ENCODE results near the gene STRN.
"Not testable (repeated sequence)": the region's sequence is repeated elsewhere in the genome, so short reads cannot be mapped to it uniquely, and the experiment has no call there.

STRN gene

GRCh38 chr2:36906277-36906676 lies 60.1 kb downstream of the STRN start:
- DNase-seq (ENCODE audit: low read depth): no peak

DNA sequence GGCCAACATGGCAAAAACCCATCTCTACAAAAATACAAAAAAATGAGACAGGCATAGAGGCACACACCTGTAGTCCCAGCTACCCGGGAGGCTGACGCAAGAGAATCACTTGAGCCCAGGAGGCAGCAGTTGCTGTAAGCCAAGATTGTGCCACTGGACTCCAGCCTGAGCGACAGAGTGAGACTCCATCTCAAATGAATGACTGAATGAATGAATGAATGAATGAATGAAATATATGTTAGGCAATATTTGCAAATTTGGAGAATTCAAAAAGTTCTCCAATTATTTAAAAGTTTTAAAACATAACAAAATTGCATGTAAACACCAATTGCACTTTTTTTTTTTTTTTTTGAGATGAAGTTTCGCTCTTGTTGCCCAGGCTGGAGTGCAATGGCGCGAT lies 61.7 kb downstream of the STRN start:
- no peak for DNase-seq (ENCODE audit: low read depth)
- TF ChIP-seq CTCF (conservative IDR thresholded peaks at IDR 0.05; ENCODE audit: control insufficient read depth, insufficient read depth, low read depth, low read length): no peak
- no peak overlapping the region for H3K4me3 ChIP-seq (ENCODE audit: control insufficient read depth, low read depth, low read length)

More at GRCh38 chr2:36906277-36906676, 60.1 kb downstream of the STRN start:
- no peak for TF ChIP-seq CTCF (conservative IDR thresholded peaks at IDR 0.05; ENCODE audit: control insufficient read depth, insufficient read depth, low read depth, low read length)
- H3K4me3 ChIP-seq (ENCODE audit: control insufficient read depth, low read depth, low read length): no peak overlapping the region

- no peak for TF ChIP-seq CTCF (conservative IDR thresholded peaks at IDR 0.05; ENCODE audit: control insufficient read depth, insufficient read depth, low read depth, low read length)
- no peak for DNase-seq (ENCODE audit: low read depth)
- no peak overlapping the region for H3K4me3 ChIP-seq (ENCODE audit: control insufficient read depth, low read depth, low read length)
Observed at GRCh38 chr2:36902385-36903120, 63.8 kb downstream of the STRN start.

- no peak for DNase-seq (ENCODE audit: low read depth)
- TF ChIP-seq CTCF (conservative IDR thresholded peaks at IDR 0.05; ENCODE audit: control insufficient read depth, insufficient read depth, low read depth, low read length): no peak
- no peak overlapping the region for H3K4me3 ChIP-seq (ENCODE audit: control insufficient read depth, low read depth, low read length)
Observed at GRCh38 chr2:36892805-36893204, 73.5 kb downstream of the STRN start.

DNA sequence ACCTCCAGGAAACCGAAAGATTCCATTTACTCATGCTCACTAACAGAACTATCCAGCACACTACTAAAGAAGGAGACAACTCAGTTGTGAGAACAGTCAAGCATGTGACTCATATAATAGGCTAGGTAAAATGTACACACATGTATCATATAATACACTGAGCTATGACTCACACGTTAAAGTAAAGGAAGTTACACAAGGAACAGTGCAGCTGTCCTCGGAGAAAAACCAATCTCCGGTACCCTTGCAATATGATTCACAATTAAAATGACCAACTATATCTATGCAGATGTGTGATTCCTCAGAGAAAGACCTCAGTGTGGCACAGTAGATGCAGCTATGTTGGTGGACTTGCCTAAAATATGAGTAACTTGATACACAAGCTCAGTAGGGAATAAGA lies 76.5 kb downstream of the STRN start:
- H3K4me3 ChIP-seq (ENCODE audit: control insufficient read depth, low read depth, low read length): peak overlapping the region; percentile 19
- no peak for TF ChIP-seq CTCF (conservative IDR thresholded peaks at IDR 0.05; ENCODE audit: control insufficient read depth, insufficient read depth, low read depth, low read length)
- DNase-seq (ENCODE audit: low read depth): peak; percentile 98

GRCh38 chr2:36887095-36887494 lies 79.2 kb downstream of the STRN start:
- H3K4me3 ChIP-seq (ENCODE audit: control insufficient read depth, low read depth, low read length); DNase-seq (ENCODE audit: low read depth): not testable (repeated sequence)

GRCh38 chr2:36886664-36887063 lies 79.7 kb downstream of the STRN start:
- H3K4me3 ChIP-seq (ENCODE audit: control insufficient read depth, low read depth, low read length): no peak overlapping the region
- DNase-seq (ENCODE audit: low read depth): peak; percentile 54
- TF ChIP-seq CTCF (conservative IDR thresholded peaks at IDR 0.05; ENCODE audit: control insufficient read depth, insufficient read depth, low read depth, low read length): no peak

Measured in fibroblast of mammary gland (primary cell).